SU-DHL-6 (cell line): ENCODE data around the gene TNIP3.

ENCODE experiments used
- EZH2phosphoT487 ChIP-seq: fragments of 200-600 bp; sonication (generic), shearing (Covaris generic); conservative IDR thresholded peaks from 2 replicates; pipeline ENCODE4 v1.6.1; 2018; ENCODE audit warnings: mild to moderate bottlenecking, antibody characterized with exemption, low read length, moderate library complexity, mixed read lengths
- TF ChIP-seq, protein P1 (sequence below): fragments of 200-600 bp; sonication (generic); IDR thresholded peaks from one replicate; pipeline ENCODE4 v1.5.1; 2017; ENCODE audit warnings: antibody characterized with exemption, mild to moderate bottlenecking, low read length, moderate library complexity; ENCODE audit not compliant: insufficient read depth, poor library complexity, severe bottlenecking

DNA sequence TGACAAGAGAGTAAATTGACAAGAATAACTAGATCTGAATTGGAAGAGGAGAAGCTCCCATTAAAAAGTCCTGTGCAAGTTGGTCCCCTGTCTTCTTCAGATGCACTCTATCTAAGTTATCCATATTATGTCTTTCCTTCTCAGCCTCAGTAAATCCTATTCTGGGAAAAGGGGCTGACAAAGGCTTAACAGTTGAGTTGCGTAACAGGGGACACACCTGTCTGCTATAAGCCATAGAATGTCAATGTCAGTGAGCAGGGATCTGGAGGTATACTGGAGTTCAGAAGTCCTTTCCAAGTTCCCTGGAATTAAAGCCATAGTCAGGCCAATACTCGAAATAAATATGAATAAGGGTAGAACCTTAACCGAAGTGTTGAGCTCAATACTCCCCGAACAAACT is 26.3 kb upstream of the TNIP3 start:
- TF ChIP-seq, protein P1, sequence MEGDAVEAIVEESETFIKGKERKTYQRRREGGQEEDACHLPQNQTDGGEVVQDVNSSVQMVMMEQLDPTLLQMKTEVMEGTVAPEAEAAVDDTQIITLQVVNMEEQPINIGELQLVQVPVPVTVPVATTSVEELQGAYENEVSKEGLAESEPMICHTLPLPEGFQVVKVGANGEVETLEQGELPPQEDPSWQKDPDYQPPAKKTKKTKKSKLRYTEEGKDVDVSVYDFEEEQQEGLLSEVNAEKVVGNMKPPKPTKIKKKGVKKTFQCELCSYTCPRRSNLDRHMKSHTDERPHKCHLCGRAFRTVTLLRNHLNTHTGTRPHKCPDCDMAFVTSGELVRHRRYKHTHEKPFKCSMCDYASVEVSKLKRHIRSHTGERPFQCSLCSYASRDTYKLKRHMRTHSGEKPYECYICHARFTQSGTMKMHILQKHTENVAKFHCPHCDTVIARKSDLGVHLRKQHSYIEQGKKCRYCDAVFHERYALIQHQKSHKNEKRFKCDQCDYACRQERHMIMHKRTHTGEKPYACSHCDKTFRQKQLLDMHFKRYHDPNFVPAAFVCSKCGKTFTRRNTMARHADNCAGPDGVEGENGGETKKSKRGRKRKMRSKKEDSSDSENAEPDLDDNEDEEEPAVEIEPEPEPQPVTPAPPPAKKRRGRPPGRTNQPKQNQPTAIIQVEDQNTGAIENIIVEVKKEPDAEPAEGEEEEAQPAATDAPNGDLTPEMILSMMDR = no peak
- TF ChIP-seq EZH2phosphoT487 = no peak
